Small intestine (tissue), 7 donors: ENCODE measurements around the gene CNOT2. TPM values are rescaled to one million over a fixed set of nuclear protein-coding genes. Genes with fewer than 3 reads are reported as not detected.

Experiments
- DNase-seq, 2 donors: peaks; one replicate each; pipeline versions ENCODE4 v3.0.0 to v3.0.0-alpha.2; 2013
- FAIRE-seq: peaks from 2 replicates; lab custom pipeline; 2012; peaks lifted over from hg19 to GRCh38; lab: Jason Lieb, UNC
- H3K27ac ChIP-seq, 3 donors: one replicate each; pipeline ENCODE4 v1.5.1; 2013; ENCODE audit warnings: low read length in 2 of 3, mild to moderate bottlenecking in 2 of 3, control low read depth in 1 of 3, inconsistent platforms in 1 of 3, low read depth in 1 of 3, moderate library complexity in 1 of 3
- H3K27me3 ChIP-seq, 3 donors: one replicate each; pipeline ENCODE4 v1.6.1; 2013; ENCODE audit warnings: low read length in 3 of 3, inconsistent platforms in 1 of 3; ENCODE audit not compliant: control insufficient read depth in 3 of 3, insufficient read depth in 3 of 3
- H3K36me3 ChIP-seq, 3 donors: one replicate each; pipeline ENCODE4 v1.6.1; 2013; ENCODE audit warnings: low read length in 3 of 3, inconsistent platforms in 1 of 3, low read depth in 1 of 3, mild to moderate bottlenecking in 1 of 3, moderate library complexity in 1 of 3; ENCODE audit not compliant: control insufficient read depth in 3 of 3, insufficient read depth in 2 of 3
- H3K4me1 ChIP-seq, 3 donors: one replicate each; pipeline ENCODE4 v1.6.1; 2013; ENCODE audit warnings: low read length in 2 of 3, inconsistent platforms in 1 of 3, low read depth in 1 of 3, mild to moderate bottlenecking in 1 of 3, moderate library complexity in 1 of 3; ENCODE audit not compliant: control insufficient read depth in 3 of 3, insufficient read depth in 2 of 3
- H3K4me3 ChIP-seq, 3 donors: one replicate each; pipeline ENCODE4 v1.5.1; 2013; ENCODE audit warnings: low read length in 3 of 3, control low read depth in 1 of 3, inconsistent platforms in 1 of 3, low read depth in 1 of 3, mild to moderate bottlenecking in 1 of 3, moderate library complexity in 1 of 3
- H3K9me3 ChIP-seq, 2 donors: one replicate each; pipeline ENCODE4 v1.6.1; 2013; ENCODE audit warnings: low read depth in 1 of 2, low read length in 1 of 2; ENCODE audit not compliant: control insufficient read depth in 2 of 2, insufficient read depth in 1 of 2
- WGBS, 3 donors: extraction: QIAGEN DNeasy Blood & Tissue Kit; methylation state at CpG; one replicate each; pipeline ENCODE4 v1.1.7; 2013; 5-methylcytosine and 5-hydroxymethylcytosine counted together
- polyA plus RNA-seq, 4 donors: library from polyadenylated mRNA; stranded (reverse) in 3 of 4; unstranded in 1 of 4; fragments of 200-250 nt in 3 of 4; fragments of 120-200 nt in 1 of 4; gene quantifications; one replicate each; pipeline versions ENCODE4 v1.2.1 to v1.2.3, GENCODE V29; 2013
- donor health status: healthy with polysubstance abuse.
- donor health status: control.
- donor health status: control.
- donor health status: Bipolar disorder and iron deficiency.
- donor health status: healthy.

The CNOT2 gene
- polyA plus RNA-seq, 4 donors, result 29.8 to 78.6 (median 39.5) TPM

- DNase-seq, result no peak
- Histone ChIP-seq H3K27ac (no peak overlapping the region), H3K4me1 (peaks cover 0 to 4% (median 3%) of the 10 kb centered on the region in 3 donors), H3K4me3 (no peak overlapping the region), H3K36me3 (peaks cover 0 to 5% (median 2%) of the 10 kb centered on the region in 3 donors), H3K9me3 (no peaks in the 10 kb centered on the region), H3K27me3 (no peaks in the 10 kb centered on the region)
- no peak for FAIRE-seq
Measured at GRCh38 chr12:70245458-70245857, 2.2 kb downstream of the CNOT2 start.

- no peak for DNase-seq
- Histone ChIP-seq H3K27ac (no peak overlapping the region), H3K4me1 (peaks cover 0 to 4% (median 3%) of the 10 kb centered on the region in 3 donors), H3K4me3 (no peak overlapping the region), H3K27me3 (no peaks in the 10 kb centered on the region), H3K36me3 (peaks cover 0 to 4% (median 0%) of the 10 kb centered on the region in 3 donors), H3K9me3 (no peaks in the 10 kb centered on the region)
- no peak for FAIRE-seq
Measured at GRCh38 chr12:70246580-70246979, 3.3 kb downstream of the CNOT2 start.

GRCh38 chr12:70247653-70248199 is 4.5 kb downstream of the CNOT2 start:
- Histone ChIP-seq H3K4me1 (peaks cover 0 to 3% (median 0%) of the 10 kb centered on the region in 3 donors), H3K27ac (no peak overlapping the region)

GRCh38 chr12:70248876-70249275 is 5.6 kb downstream of the CNOT2 start:
- Histone ChIP-seq H3K4me3 (no peak overlapping the region), H3K27ac (no peak overlapping the region), H3K4me1 (peaks cover 0 to 3% (median 0%) of the 10 kb centered on the region in 3 donors), H3K36me3 (peaks cover 0 to 7% (median 0%) of the 10 kb centered on the region in 3 donors), H3K9me3 (no peaks in the 10 kb centered on the region), H3K27me3 (no peaks in the 10 kb centered on the region)
- DNase-seq (no peak), FAIRE-seq (no peak)
- WGBS, 3 donors, result 78 to 82% (median 80%) methylated on average over 1 of the region's 1 CpG

More at GRCh38 chr12:70247653-70248199, 4.5 kb downstream of the CNOT2 start:
- DNase-seq (no peak), FAIRE-seq (no peak)
- Histone ChIP-seq H3K4me3 (no peak overlapping the region), H3K9me3 (no peaks in the 10 kb centered on the region), H3K27me3 (no peaks in the 10 kb centered on the region), H3K36me3 (peaks cover 0 to 7% (median 0%) of the 10 kb centered on the region in 3 donors)
- WGBS, 3 donors, result 84 to 88% (median 86%) methylated on average over 2 of the region's 2 CpGs

GRCh38 chr12:70249903-70250302 is 6.7 kb downstream of the CNOT2 start:
- WGBS, 3 donors, result 75 to 86% (median 80%) methylated on average over 2 of the region's 2 CpGs

GRCh38 chr12:70251226-70251625 is 8.0 kb downstream of the CNOT2 start:
- H3K27me3 ChIP-seq, result no peaks in the 10 kb centered on the region
- no peak for DNase-seq
- H3K36me3 ChIP-seq, result peaks cover 0 to 7% (median 0%) of the 10 kb centered on the region in 3 donors
- H3K9me3 ChIP-seq, result no peaks in the 10 kb centered on the region
- no peak overlapping the region for H3K27ac ChIP-seq
- no peak overlapping the region for H3K4me3 ChIP-seq
- 13 to 41% (median 30%) methylated on average over 2 of the region's 2 CpGs for WGBS, 3 donors
- peaks cover 0 to 2% (median 0%) of the 10 kb centered on the region in 3 donors for H3K4me1 ChIP-seq
- no peak for FAIRE-seq

More at GRCh38 chr12:70249903-70250302, 6.7 kb downstream of the CNOT2 start:
- Histone ChIP-seq H3K9me3 (no peaks in the 10 kb centered on the region), H3K4me1 (peaks cover 0 to 3% (median 0%) of the 10 kb centered on the region in 3 donors), H3K36me3 (peaks cover 0 to 7% (median 0%) of the 10 kb centered on the region in 3 donors), H3K27ac (no peak overlapping the region), H3K4me3 (no peak overlapping the region), H3K27me3 (no peaks in the 10 kb centered on the region)
- FAIRE-seq (no peak), DNase-seq (no peak)

- Histone ChIP-seq H3K36me3 (peaks cover 0 to 7% (median 0%) of the 10 kb centered on the region in 3 donors), H3K9me3 (no peaks in the 10 kb centered on the region), H3K27me3 (no peaks in the 10 kb centered on the region), H3K4me1 (no peaks in the 10 kb centered on the region), H3K4me3 (no peak overlapping the region), H3K27ac (no peak overlapping the region)
- no peak for FAIRE-seq
- no peak for DNase-seq
- WGBS, 3 donors, result 52 to 74% (median 67%) methylated on average over 2 of the region's 2 CpGs
Measured at GRCh38 chr12:70251661-70252060, 8.4 kb downstream of the CNOT2 start.

GRCh38 chr12:70252832-70253231 is 9.6 kb downstream of the CNOT2 start:
- Histone ChIP-seq H3K4me1 (no peaks in the 10 kb centered on the region), H3K4me3 (no peak overlapping the region), H3K9me3 (no peaks in the 10 kb centered on the region), H3K36me3 (peaks cover 0 to 3% (median 0%) of the 10 kb centered on the region in 3 donors), H3K27ac (no peak overlapping the region), H3K27me3 (no peaks in the 10 kb centered on the region)
- FAIRE-seq (no peak), DNase-seq (no peak)
- 68 to 86% (median 82%) methylated on average over 4 of the region's 4 CpGs for WGBS, 3 donors

- DNase-seq, result no peak
- H3K27ac ChIP-seq, result no peak overlapping the region
- peaks cover 0 to 3% (median 0%) of the 10 kb centered on the region in 3 donors for H3K36me3 ChIP-seq
- no peak overlapping the region for H3K4me3 ChIP-seq
- peaks cover 0 to 3% (median 0%) of the 10 kb centered on the region in 3 donors for H3K4me1 ChIP-seq
- FAIRE-seq, result no peak
- no peaks in the 10 kb centered on the region for H3K27me3 ChIP-seq
- H3K9me3 ChIP-seq, result no peaks in the 10 kb centered on the region
- 87 to 94% (median 93%) methylated on average over 5 of the region's 5 CpGs for WGBS, 3 donors
Measured at GRCh38 chr12:70254225-70254624, 11.0 kb downstream of the CNOT2 start.
